ENCODE measurements around the gene CAMK2A. TPM values are rescaled to one million over a fixed set of nuclear protein-coding genes. Genes with fewer than 3 reads are reported as not detected.

The CAMK2A gene
- total and polyA plus RNA-seq, 2 experiments from 2014 or later: 11.8 to 47.7 TPM

GRCh38 chr5:150265870-150266383, 23.6 kb downstream of the CAMK2A start:
- Histone ChIP-seq H3K27ac (no peak overlapping the region), H3K27me3 (no peaks in the 10 kb centered on the region), H3K9me3 (ENCODE audit: low read depth) (no peaks in the 10 kb centered on the region), H3K4me3 (no peak overlapping the region), H3K4me1 (ENCODE audit: low read depth) (peaks cover 33% of the 10 kb centered on the region), H3K36me3 (no peaks in the 10 kb centered on the region)
- TF ChIP-seq CTCF (IDR thresholded peaks at IDR 0.05; ENCODE audit: low read depth, low read length): no peak
- no peak for DNase-seq (ENCODE audit: low read depth in 1 of 2, low spot score in 1 of 2)

DNA sequence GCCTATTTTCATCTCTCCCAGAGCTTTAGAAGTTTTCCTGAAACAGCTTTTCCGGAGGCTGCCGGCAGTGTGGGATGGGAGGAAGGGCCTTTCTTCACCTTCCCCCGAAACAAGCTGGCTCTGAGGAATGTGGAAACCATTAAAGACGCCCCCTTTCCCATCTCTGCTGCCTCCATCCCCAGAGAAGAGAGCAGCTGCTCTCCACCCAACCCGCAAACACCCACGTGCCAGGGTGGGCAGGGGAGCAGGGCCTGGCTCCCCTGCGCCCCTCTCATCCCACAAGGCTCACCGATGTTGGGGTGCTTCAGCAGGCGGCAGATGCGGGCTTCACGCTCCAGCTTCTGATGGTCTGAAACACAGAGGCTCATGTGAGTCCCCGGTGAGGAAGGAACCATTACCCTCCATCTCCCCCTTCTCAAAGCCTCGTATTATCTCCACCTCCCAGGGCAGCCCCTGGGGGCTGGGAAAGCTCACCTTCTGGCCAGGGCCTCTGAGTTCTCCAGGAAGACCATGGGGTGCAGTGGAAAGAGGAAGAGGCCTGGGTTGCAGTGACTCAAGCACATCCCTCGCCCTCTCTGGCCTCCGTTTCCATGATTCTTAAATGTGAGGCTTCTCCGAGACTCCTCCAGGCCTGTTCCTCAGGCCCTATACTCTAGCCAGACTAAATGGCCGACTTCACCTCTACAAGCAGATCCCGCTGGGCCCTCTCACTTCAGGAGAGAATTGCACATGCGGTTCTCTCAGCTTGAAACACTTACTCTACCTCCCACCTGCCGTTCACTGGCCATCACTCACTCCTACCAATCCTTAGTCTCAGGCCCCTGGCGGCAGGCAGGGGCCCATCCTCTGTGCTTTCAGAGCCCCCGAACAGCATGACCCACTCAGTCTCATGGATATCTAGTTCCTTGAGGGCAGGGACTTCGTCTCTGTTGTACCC, 24.6 kb downstream of the CAMK2A start:
- Histone ChIP-seq H3K27me3 (no peaks in the 10 kb centered on the region), H3K36me3 (no peaks in the 10 kb centered on the region), H3K27ac (no peak overlapping the region), H3K4me1 (ENCODE audit: low read depth) (peaks cover 33% of the 10 kb centered on the region), H3K9me3 (ENCODE audit: low read depth) (no peaks in the 10 kb centered on the region), H3K4me3 (no peak overlapping the region)
- no peak for TF ChIP-seq CTCF (IDR thresholded peaks at IDR 0.05; ENCODE audit: low read depth, low read length)
- no peak for DNase-seq (ENCODE audit: low read depth in 1 of 2, low spot score in 1 of 2)

GRCh38 chr5:150263801-150264621, 25.6 kb downstream of the CAMK2A start:
- Histone ChIP-seq H3K9me3 (ENCODE audit: low read depth) (no peaks in the 10 kb centered on the region), H3K27ac (peak overlapping the region; percentile 44), H3K4me1 (ENCODE audit: low read depth) (peaks cover 33% of the 10 kb centered on the region), H3K4me3 (peak overlapping the region; percentile 5), H3K36me3 (no peaks in the 10 kb centered on the region), H3K27me3 (no peaks in the 10 kb centered on the region)
- TF ChIP-seq CTCF (IDR thresholded peaks at IDR 0.05; ENCODE audit: low read depth, low read length): no peak
- DNase-seq (ENCODE audit: low read depth in 1 of 2, low spot score in 1 of 2): peak; percentile 60 to 84

- peak overlapping the region; percentile 44 for H3K27ac ChIP-seq
- peaks cover 33% of the 10 kb centered on the region for H3K4me1 ChIP-seq (ENCODE audit: low read depth)
- H3K4me3 ChIP-seq: peak overlapping the region; percentile 5
- H3K36me3 ChIP-seq: no peaks in the 10 kb centered on the region
- H3K9me3 ChIP-seq (ENCODE audit: low read depth): no peaks in the 10 kb centered on the region
- TF ChIP-seq CTCF (IDR thresholded peaks at IDR 0.05; ENCODE audit: low read depth, low read length): no peak
- no peak for DNase-seq (ENCODE audit: low read depth in 1 of 2, low spot score in 1 of 2)
- H3K27me3 ChIP-seq: no peaks in the 10 kb centered on the region
These were observed 26.2 kb downstream of the CAMK2A start for GRCh38 chr5:150263375-150263775.

DNA sequence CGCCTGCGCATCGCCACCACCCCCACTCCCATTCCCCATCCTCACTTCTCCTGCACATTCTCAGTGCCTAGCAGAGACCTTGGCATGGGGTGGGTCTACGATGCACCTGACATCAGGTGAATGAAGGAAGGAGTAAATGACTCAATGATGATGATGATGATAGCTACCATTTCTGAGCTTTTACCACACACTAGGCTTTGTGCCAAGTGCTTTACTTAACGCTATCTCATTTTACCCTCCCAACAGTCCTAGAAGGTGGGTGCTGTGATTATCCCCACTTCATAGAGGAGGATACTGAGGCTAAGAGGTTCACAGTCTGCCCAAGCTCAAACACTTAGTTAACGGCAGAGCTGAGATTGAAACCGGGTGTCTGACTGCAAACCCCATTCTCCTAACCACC, 27.1 kb downstream of the CAMK2A start:
- no peak for DNase-seq (ENCODE audit: low read depth in 1 of 2, low spot score in 1 of 2)
- no peak for TF ChIP-seq CTCF (IDR thresholded peaks at IDR 0.05; ENCODE audit: low read depth, low read length)
- H3K4me3 ChIP-seq: no peak overlapping the region

More for the DNA sequence above, 27.1 kb downstream of the CAMK2A start:
- no peaks in the 10 kb centered on the region for H3K9me3 ChIP-seq (ENCODE audit: low read depth)
- H3K27me3 ChIP-seq: no peaks in the 10 kb centered on the region
- H3K4me1 ChIP-seq (ENCODE audit: low read depth): peaks cover 33% of the 10 kb centered on the region
- no peak overlapping the region for H3K27ac ChIP-seq
- no peaks in the 10 kb centered on the region for H3K36me3 ChIP-seq

All from cardiac muscle cell (in vitro differentiated cells and primary cell).